MM.1S (cell line): ENCODE data around the gene RHBDL2.

Experiments
- EZH2 ChIP-seq: fragments of 300-600 bp; sonication (generic); optimal IDR thresholded peaks from 2 replicates; pipeline ENCODE3; 2017; ENCODE audit warnings: low read depth, mild to moderate bottlenecking, antibody characterized with exemption, low read length, mixed read lengths
- TF ChIP-seq, protein P1 (sequence below): fragments of 300-600 bp; sonication (generic); IDR thresholded peaks from 2 replicates; pipeline ENCODE4 v1.5.1; 2016; ENCODE audit warnings: antibody characterized with exemption, low read length, mixed read lengths

DNA sequence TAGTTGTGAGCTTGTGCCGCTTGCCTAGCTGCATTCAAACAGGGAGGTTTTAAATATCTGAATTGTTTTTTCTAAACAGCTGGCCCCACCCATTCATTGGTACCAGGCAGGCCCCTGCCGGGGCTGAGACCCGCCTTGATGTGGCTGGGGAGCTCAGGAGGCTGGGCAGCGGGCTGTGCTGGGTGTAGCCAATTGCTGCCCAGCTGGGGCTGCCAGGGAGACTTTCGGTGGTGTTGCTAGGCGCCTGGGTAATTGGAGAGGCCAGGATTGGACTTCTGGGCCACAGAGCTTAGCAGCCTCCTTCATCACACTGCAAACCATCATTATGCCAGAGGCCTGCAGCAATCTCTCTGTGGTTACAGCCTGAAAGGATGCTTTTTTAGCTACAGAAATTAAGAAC, 12.2 kb downstream of the RHBDL2 start:
- no peak for TF ChIP-seq EZH2
- TF ChIP-seq, protein P1, sequence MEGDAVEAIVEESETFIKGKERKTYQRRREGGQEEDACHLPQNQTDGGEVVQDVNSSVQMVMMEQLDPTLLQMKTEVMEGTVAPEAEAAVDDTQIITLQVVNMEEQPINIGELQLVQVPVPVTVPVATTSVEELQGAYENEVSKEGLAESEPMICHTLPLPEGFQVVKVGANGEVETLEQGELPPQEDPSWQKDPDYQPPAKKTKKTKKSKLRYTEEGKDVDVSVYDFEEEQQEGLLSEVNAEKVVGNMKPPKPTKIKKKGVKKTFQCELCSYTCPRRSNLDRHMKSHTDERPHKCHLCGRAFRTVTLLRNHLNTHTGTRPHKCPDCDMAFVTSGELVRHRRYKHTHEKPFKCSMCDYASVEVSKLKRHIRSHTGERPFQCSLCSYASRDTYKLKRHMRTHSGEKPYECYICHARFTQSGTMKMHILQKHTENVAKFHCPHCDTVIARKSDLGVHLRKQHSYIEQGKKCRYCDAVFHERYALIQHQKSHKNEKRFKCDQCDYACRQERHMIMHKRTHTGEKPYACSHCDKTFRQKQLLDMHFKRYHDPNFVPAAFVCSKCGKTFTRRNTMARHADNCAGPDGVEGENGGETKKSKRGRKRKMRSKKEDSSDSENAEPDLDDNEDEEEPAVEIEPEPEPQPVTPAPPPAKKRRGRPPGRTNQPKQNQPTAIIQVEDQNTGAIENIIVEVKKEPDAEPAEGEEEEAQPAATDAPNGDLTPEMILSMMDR: no peak
